ENCODE data around the gene MAGI3.

GRCh38 chr1:113672491-113672890, 282.2 kb downstream of the MAGI3 start:
- TF ChIP-seq CTCF (conservative IDR thresholded peaks at IDR 0.05; ENCODE audit: low read depth, low read length): no peak
- no peak for TF ChIP-seq EZH2 (IDR thresholded peaks at IDR 0.05; ENCODE audit: low read length, unreplicated experiment)
- no peak for TF ChIP-seq EZH2phosphoT487 (IDR thresholded peaks at IDR 0.05; ENCODE audit: borderline replicate concordance, low read length)

All from PC-3 (cell line).